ENCODE data around the gene TMEM161A. TPM values are rescaled to one million over a fixed set of nuclear protein-coding genes. Genes with fewer than 3 reads are reported as not detected.
"Not testable (repeated sequence)": the region's sequence is repeated elsewhere in the genome, so short reads cannot be mapped to it uniquely, and the experiment has no call there.

TMEM161A gene
- total and polyA plus RNA-seq, 9 of the 15 experiments (the other 6 are each of a cell fraction or from before 2014, with no cell fraction given): 0.63 to 92.3 (median 38.9) TPM

GRCh38 chr19:19107654-19108053 lies 30.6 kb downstream of the TMEM161A start (continued):
- TF ChIP-seq STAT6 (CRISPR knock-in tag; IDR thresholded peaks at IDR 0.05) (no peak), POLR2A (conservative IDR thresholded peaks at IDR 0.05) (no peak), MEIS2 (IDR thresholded peaks at IDR 0.05; ENCODE audit: partially characterized antibody) (no peak)
- TF ChIP-seq, protein P1, sequence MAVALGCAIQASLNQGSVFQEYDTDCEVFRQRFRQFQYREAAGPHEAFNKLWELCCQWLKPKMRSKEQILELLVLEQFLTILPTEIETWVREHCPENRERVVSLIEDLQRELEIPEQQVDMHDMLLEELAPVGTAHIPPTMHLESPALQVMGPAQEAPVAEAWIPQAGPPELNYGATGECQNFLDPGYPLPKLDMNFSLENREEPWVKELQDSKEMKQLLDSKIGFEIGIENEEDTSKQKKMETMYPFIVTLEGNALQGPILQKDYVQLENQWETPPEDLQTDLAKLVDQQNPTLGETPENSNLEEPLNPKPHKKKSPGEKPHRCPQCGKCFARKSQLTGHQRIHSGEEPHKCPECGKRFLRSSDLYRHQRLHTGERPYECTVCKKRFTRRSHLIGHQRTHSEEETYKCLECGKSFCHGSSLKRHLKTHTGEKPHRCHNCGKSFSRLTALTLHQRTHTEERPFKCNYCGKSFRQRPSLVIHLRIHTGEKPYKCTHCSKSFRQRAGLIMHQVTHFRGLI (CRISPR knock-in tag; IDR thresholded peaks at IDR 0.05): no peak
- TF ChIP-seq, protein P2, sequence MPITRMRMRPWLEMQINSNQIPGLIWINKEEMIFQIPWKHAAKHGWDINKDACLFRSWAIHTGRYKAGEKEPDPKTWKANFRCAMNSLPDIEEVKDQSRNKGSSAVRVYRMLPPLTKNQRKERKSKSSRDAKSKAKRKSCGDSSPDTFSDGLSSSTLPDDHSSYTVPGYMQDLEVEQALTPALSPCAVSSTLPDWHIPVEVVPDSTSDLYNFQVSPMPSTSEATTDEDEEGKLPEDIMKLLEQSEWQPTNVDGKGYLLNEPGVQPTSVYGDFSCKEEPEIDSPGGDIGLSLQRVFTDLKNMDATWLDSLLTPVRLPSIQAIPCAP (CRISPR knock-in tag; IDR thresholded peaks at IDR 0.05; ENCODE audit: borderline replicate concordance): no peak

GRCh38 chr19:19106938-19107337 lies 31.3 kb downstream of the TMEM161A start:
- H2AFZ ChIP-seq (ENCODE audit: low read depth, low read length); H3K9me1 ChIP-seq (ENCODE audit: control insufficient read depth, insufficient read depth, low read length); H3K9ac ChIP-seq (ENCODE audit: insufficient read depth in 1 of 2, low read depth in 2 of 2, low read length in 2 of 2); H3K9me3 ChIP-seq (replicated peaks; ENCODE audit: control insufficient read depth, insufficient read depth, low read depth, low read length); CTCF ChIA-PET (ENCODE audit: low intra/inter-chr PET ratio); intact Hi-C loops (cut with micrococcal nuclease); H3K79me2 ChIP-seq (ENCODE audit: control insufficient read depth, insufficient read depth, low read length); POLR2A ChIA-PET; ATAC-seq; H3K27me3 ChIP-seq (ENCODE audit: control insufficient read depth in 2 of 2, insufficient read depth in 2 of 2, low read length in 2 of 2); in situ Hi-C loops (cut with MboI); BruUV-seq (replicated peaks); FAIRE-seq; H3K4me2 ChIP-seq (ENCODE audit: insufficient read depth, low read length); DNase-seq (ENCODE audit: extremely low read depth in 1 of 4, low spot score in 3 of 4); H3K27ac ChIP-seq (ENCODE audit: extremely low read depth, low read depth, low read length); H4K20me1 ChIP-seq (replicated peaks; ENCODE audit: control insufficient read depth, insufficient read depth, low read length); H3K4me3 ChIP-seq: not testable (repeated sequence)
- Histone ChIP-seq H3K36me3 (ENCODE audit: control insufficient read depth, insufficient read depth, low read length) (peaks cover 22% of the 10 kb centered on the region; the same call in 1 of the 3 replicates), H3K4me1 (replicated peaks in 1 of 2; ENCODE audit: control insufficient read depth in 2 of 2, insufficient read depth in 2 of 2, low read length in 2 of 2) (peaks cover 14 to 45% of the 10 kb centered on the region in 2 experiments)
- 95% methylated on average over 4 of the region's 7 CpGs for WGBS (ENCODE audit: insufficient coverage, low coverage, missing lambda C conversion rate)
- peak; percentile 98 for TF ChIP-seq ZNF121 (CRISPR knock-in tag; conservative IDR thresholded peaks at IDR 0.05)
